ENCODE data around the gene TPRG1.

- TF ChIP-seq GABPA (IDR thresholded peaks at IDR 0.05; ENCODE audit: low read depth), result no peak
- TF ChIP-seq CTCF (IDR thresholded peaks at IDR 0.05; ENCODE audit: insufficient read depth, low read length), result no peak
- no peak for TF ChIP-seq POLR2AphosphoS5 (IDR thresholded peaks at IDR 0.05; ENCODE audit: low read depth)
- TF ChIP-seq REST (IDR thresholded peaks at IDR 0.05; ENCODE audit: insufficient replicate concordance, low read depth), result no peak
- no peak for TF ChIP-seq SPI1 (IDR thresholded peaks at IDR 0.05; ENCODE audit: borderline replicate concordance, low read depth)
These were observed 127.0 kb downstream of the TPRG1 start for GRCh38 chr3:189298469-189299375.
